Activated effector memory CD4-positive, alpha-beta T cell treated with anti-CD3 and anti-CD28 coated beads, Interleukin-2, amount 50 U/mL, for 16 hours (primary cell): ENCODE measurements around the gene HES7.
"Not testable (repeated sequence)": the region's sequence is repeated elsewhere in the genome, so short reads cannot be mapped to it uniquely, and the experiment has no call there.

Source experiments
- DNase-seq: peaks from one replicate; pipeline ENCODE4 v3.0.0-alpha.2; 2020

The HES7 gene

DNA sequence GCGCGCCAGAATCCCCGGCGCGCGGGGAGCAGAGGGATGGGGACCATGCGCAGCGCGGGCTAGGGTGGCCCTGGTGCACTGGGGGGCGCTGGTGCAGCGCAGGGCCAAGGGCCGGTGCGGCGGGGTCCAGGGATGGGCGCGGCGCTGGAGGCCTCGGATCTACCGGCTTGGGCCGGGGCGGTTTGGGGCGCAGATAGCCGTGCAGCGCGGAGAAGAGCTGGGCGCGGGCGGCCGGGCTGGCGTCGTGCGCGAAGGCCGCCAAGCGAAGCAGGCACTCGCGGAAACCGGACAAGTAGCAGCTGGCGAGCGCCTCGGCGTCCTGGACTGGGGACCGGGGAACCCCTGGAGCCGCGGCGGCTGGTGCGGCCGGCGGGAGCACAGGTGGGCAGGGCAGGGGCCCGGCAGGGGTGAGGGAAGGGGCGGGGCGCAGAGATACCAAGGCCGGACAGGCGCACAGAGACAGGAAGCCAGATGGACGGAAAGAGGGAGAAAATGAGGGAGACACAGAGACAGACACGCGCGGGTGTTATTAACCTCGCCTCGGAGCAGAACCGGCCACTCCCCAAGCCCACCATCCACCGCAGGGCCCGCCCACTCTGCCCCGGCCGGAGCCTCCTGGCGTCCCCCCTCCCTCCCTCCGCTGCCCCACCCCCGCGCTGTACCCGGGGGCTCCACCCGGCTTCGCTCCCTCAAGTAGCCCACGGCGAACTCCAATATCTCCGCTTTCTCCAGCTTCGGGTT, 2.1 kb downstream of the HES7 start:
- peak; percentile 77 for DNase-seq

DNA sequence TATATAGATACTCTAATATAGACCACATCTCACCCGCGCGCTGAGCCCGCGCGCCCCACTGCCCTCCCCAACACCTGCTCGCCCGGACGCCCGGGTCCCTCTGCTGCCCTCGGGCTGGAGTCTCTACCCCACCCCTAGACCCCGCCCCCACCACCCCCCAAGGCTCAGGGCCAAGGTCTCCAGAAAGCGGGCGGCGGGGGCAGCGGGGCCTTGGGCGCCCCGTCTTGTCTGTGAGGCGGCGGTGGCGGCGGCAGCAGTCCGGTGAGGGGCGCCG, 2.6 kb downstream of the HES7 start:
- DNase-seq, result no peak

DNA sequence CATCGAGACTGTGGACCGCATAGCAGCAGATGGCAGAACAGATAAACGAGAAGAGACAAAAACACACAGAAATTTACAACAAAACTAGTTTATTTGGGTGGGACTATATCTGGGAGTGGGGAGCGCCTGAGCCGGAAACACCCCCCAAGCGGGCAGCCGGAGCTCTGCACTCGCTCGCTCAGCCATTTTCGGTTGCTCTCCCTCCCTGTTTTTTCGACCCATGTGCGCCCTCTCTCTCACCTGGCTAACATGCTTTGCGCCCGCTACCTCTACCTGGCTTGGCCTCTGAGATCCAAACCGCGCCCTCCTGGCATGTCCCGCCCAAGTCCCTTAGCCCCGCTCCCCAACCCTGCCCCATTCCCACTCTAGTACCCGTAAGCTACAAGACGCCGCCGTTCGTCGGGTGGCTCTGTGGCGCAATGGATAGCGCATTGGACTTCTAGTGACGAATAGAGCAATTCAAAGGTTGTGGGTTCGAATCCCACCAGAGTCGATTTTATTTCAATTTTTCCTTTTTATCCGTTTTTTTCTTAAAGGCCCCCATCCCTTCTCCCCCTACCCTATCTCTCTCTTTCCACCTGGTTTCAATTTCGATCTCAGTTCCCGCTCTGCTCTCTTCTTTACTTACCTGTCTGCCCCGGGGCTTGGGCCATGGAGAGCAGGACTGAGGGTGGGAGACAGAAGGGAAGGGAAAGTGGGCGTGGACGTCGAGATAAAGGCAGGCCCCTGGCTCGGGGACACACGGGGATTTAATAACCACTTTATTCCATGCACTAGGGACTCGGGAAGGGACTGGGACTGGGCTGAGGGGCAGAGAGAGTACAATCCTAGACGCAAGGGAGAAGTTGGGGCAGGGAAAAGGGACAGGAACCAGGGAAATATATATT, 3.1 kb downstream of the HES7 start:
- DNase-seq, result peak; percentile 88

DNA sequence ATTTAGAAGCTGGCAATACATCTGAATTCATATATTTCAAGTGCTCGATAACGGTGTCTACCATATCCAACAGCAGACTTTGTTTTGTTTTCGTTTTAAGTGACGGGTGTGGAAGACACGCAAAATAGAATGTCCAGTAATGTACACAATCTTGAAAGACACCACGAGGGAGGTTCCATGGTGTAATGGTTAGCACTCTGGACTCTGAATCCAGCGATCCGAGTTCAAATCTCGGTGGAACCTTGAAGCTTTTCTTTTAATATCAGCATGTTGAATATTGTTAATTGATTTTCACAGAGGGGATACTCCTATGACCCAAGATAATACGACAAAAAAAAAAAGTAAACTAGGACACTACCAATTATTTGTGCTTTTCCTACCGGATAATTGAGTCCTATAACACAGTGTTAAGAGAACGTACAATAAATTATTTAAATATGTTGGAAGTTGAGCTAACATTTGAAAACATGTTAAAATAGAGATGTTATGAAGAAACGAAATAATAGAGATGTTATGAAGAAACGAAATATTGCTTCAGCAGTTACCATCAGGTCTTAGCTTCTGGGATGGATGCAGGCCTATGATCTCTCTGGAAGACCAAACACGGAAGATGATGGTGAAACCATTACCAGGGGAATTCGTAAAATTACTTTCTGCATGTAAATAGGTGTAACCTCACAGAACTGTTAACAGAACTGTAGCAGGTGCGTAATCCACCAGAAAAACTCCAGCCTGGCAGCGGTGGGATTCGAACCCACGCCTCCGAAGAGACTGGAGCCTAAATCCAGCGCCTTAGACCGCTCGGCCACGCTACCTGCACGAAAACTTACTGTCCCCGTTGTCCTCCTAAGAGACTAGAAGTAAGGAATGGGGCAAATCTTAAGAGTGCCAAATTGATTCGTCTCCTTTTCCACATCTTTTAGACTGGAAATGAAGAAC, 4.1 kb downstream of the HES7 start:
- peak; percentile 92 for DNase-seq

DNA sequence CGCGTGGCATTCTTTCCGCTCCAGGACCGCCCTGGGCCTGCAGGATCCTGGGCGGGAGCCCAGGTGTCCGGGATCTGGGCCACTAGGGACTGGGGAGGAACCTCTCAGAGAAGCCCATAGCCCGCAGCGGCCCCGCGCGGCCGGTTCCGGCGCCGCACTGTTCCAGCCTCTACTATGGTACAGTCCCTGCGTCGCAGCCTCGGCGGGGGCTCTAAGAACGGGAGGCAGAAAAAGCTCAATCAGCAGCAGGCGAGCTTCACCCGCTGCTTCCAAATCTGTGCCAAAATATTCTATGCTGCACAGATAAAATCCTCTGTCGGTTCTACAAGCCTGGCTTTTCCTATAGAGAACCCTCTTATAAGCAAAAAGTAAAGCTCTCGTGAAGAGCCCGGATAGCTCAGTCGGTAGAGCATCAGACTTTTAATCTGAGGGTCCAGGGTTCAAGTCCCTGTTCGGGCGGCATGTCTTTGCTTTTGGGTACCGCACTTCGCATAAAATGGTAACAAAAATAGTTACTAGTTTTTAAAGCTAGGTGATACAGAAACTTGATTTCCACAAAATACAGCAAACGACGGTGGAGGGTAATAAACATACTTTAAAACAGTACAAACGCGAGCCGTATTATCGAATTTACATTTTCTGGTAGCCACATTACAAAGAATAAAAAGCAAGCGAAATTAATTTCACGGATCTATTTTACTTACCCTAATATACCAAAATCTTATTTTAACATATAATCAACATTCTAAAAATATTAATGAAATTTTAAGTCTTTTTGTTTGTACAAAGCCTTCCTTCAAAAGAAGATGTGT, 4.9 kb downstream of the HES7 start:
- DNase-seq, result peak; percentile 94

DNA sequence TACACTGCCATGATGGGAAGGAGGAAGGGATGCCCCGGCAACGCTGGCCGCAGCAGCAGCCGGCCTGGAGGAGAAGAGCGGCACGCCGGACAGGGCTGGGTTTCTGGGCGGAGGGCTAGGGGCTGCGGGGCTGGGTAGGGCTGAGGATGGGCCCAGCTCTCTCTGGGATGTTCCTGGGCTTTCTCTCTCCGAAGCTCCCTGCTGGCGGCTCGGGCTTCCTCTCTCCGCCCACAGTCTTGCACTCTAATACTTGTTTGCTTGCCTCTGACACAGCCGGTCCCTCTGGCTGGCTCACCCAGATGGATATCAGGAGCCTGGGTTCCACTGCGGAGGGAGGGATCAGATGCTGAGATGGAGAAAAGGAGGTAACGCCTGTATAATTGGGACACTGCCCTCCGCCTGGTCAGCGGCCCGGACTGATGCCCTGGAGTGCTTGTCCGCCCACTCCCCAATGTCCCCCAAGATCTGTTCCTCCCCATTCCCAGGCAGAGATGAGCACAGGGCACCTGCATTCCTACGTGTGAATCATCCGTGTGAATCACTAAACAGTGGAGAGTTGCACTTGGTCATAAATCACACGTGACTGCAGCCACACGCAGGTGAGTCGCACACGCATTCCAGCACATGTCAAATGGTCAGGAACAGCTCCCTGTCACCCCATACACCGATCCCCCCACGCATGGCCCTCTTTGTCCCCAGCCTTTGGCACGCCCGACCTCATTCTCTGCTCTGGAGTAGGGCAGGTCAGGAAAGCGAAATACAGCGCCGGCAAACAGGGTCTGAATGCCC, 5.7 kb downstream of the HES7 start, which contains the start of gene ALOXE3:
ALOXE3 (minus strand) TSS at position 535 of the 789 bp plus-strand sequence; CDS start at position 11, 524 bp downstream.
- no peak for DNase-seq

DNA sequence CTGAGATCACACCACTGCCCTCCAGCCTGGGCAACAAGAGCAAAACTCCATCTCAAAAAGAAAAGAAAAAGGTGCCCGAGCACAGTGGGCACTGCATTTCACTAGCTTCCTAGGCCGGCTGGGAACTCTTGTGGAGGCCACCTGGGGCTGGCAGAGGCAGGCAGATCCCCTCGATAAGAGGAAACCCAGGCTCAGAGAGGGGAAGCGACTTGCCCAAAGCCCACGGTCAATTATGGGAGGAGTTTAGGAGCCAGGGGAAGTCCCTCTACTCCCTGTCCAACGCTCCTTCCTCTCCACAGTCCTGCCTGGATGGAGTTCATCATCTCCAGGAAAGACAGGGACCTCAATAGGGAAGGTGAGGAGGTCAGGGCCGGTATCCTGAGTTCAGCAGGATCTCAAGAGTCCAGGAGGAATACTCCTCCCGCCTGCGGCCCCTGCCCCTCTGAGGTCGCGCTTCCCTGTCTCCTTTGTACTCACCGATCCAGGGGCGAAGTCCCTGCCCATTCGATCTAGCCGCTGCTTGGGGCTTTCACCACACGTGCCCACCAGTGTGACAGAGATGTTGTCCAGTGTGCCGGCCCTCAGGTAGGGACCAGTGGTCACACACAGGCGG, 6.4 kb downstream of the HES7 start:
- no peak for DNase-seq

DNA sequence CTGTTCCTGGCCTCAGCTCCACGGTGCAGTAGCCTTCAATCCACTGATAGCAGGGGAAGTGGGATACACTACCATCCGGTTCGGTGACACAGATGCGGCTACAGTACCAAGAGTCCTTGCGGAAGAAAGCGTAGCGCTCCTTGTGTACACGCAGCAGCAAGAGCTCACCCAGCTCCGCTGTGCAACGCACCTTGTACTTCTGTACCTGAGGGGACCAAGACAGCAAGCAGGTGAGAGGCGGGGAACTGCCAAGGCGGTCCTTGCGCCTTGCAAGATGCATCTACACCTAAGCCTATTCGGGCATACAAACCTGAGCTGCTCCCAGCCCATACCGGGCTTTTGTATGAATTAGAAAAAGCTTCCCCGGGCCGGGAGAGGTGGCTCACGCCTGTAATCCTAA, 7.1 kb downstream of the HES7 start:
- DNase-seq, result no peak

DNA sequence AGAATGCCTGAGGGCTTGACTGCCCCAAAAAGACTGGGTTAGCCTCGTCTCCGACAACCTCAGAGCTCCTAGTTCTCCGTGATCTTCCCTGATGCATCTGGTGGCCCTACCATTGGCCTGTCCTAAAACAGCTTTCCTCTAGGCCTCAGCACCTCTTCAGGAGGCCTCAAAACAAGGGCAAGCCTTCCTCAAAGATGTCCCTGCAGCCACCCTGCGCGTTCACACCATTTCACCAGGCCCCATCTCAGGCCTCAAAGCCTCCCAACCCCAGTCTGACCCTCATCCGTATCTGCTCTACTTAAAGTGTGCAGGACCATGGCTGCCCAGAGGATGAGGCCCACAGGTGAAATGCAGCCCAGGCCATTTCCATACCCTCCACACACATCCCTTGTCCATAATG, 13.0 kb downstream of the HES7 start:
- DNase-seq, result no peak

DNA sequence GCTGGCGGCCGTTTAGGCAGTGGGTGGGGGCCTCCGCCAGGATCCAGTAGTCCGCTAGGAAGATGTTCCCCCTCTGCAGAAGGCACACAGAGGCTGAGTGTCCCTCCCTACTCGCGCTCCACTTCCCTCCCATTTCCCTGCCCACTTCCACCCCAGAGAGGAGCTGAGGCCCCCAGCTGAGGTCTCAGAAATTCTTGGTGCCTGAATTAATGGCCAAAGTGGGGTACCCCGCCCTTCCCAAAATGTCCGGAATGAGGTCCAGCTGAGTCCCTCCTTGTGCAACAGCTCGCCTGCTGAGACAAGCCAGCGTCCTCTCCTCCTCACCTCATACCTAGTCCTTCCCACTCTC, 13.5 kb downstream of the HES7 start:
- no peak for DNase-seq

DNA sequence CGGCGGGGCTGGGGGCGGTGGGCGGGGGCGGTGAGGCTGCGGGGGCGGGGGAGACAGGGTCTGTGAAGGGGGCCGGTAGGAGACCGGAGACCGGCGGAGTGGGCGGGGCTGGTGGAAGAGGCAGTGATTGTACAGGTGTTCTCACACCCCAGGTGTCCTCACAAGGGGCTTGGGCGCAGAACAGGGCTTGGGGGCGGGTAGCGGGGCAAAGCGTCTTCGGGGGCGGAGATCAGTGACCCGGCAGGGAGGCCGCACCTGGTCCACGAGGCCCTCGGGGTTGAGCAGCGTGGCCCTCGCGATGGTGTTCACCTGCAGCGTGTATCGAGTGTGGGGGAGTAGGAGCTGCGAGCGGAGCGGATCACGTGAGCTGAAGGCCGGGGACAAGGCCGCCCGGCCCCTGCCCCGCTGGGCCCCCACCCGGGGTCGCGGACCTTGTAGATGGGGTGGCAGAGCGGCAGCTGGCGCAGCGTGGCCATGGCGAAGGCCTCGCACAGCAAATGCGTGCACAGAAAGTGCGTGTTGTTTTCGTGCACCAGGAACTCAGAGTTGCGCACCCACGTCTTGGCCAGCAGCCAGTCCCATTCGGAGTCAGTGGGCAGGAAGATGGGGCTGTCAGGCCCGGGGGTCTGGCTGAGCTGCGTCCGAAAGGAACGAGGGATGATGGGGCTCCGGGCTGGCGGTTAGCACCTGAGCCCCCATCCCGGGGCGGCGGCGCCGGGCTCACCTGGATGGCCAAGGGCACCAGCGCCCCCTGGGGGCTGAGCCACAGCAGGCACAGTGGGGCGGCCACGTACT, 14.0 kb downstream of the HES7 start:
- DNase-seq, result peak; percentile 93

DNA sequence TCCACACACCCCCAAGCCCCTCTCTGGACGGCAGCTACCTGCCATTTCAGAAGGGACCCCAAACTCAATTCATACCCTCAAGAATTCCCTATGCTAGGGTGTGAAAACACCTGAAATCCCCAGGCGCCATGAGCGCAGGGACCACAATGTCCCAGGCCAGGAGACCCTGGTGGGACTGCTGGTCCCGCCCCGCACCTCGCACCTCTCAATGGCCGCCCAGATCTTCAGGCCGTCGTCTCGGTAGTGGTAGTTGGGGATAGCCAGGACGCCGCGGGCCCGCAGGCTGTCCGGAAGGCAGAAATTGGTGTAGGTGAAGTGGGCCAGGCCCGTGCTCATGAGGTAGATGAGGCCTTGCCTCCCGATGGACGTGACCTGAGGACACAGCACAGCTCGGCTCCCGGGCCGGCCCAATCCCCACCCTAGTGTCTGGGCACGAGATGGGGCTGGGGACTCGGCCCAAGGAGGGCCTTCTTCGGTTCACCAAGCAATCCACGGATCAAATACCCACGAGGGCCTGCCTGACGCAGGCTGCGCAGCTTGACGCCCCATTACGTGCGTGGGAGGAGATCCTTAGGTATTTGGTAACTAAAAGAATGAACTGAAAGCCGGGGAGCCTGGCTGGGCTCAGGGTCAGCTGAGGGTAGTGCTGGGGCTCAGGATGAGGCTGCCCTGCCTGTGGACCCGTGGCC, 14.8 kb downstream of the HES7 start:
- no peak for DNase-seq

DNA sequence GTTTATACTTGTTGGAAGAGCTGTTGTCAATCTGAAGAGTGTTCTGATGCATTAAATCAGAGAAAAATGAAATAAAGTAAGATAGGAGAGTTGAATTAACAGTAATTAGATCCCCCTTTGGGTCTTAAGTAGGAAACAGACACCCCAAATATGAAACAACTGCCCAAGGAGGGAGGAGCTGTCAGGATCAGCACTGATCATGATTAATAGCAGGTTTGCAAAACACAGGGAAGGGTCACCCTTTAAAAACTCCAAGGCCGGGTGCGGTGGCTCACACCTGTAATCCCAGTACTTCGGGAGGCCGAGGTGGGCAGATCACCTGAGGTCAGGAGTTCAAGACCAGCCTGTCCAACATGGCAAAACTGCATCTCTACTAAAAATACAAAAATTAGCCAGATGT, 16.9 kb downstream of the HES7 start:
- not testable (repeated sequence) for DNase-seq

DNA sequence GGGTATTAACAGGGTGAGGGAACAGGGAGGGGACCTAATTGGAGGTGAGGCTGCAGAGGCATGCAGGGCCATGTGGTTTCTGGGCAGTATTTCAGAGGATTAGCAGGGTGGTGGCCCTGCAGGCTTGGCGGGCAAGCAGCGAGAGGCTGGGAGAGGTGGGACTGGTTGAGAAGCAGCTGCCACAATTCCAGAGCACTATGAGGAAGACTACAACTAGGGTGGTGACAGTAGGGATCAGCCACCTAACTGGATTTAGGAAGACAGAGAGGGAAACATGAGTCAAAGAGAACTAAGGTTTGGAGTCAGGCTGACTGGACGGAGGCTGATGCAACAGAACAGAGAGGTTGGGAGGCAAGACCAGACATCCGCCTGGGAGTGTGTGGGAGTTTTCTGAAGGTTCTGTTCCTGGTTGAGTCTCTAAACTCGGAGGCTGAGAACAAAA, 17.9 kb downstream of the HES7 start:
- DNase-seq, result no peak

DNA sequence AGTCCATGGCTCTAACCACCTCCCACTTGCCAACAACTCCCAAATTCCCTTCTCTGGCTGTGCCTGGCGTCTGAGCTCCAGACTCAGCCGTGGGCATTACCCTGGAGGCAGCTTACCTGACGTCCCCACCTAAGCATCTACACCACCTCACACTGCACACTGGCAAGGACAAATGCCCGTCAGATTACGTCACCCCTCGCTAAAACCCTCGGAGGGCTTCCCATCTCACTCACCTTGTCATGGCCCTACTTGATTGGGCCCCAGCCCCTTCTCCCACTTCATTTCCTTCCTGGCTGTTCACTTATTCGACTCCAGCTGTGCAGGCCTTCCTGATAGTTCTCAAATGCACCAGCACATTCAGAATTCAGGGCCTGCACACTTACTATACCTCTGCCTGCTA, 19.0 kb downstream of the HES7 start:
- DNase-seq, result no peak

DNA sequence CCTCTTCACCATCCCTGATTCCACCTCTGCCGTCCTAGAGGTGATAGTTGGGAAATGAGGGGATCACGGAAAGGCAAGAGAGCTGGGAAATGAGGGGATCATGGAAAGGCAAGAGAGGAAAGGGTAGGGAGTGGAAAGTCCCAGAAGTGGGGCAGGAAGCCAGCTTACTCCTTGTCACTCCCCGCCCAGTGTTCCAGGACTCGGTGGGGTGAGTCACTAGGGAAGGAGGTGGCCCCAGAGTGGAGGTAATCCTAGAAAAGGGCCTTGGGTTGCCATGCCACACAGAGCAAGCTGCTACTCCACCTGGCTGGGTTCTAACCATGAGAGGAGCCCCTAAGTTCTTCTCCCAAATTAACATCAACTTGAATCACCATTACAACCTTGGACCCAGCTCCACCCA, 20.4 kb downstream of the HES7 start:
- DNase-seq, result no peak

DNA sequence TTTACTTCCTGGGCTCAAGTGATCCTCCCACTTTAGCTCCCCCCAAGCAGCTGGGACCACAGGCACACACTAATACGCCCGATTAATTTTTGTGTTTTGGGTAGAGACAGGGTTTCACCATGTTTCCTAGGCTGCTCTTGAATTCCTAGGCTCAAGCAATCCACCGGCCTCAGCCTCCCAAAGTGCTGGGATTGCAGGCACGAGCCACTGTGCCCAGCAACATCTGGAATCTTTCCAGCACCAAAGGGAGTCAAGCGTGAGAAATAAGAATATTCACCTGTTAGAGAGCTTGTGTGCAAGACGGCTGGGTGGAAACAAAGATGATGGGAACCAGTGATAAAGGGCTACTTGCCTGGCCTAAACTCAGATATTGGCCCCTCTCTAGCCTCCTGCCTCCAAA, 22.2 kb downstream of the HES7 start:
- no peak for DNase-seq

DNA sequence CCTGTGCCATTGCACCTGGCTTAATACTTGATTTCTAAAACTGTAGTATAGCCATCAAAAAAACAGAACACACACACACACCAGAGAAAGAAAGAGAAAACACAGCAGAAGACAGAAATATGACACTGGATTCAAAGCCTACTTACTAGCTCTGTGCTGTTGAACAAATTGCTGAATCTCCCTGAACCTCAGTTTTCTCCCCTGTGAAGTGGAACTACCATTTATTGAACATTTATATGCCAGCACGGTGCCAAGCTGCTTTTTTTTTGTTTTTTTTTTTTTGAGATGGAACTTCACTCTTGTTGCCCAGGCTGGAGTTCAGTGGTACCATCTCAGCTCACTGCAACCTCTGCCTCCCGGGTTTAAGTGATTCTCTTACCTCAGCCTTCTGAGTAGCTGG, 23.1 kb downstream of the HES7 start:
- DNase-seq, result no peak

DNA sequence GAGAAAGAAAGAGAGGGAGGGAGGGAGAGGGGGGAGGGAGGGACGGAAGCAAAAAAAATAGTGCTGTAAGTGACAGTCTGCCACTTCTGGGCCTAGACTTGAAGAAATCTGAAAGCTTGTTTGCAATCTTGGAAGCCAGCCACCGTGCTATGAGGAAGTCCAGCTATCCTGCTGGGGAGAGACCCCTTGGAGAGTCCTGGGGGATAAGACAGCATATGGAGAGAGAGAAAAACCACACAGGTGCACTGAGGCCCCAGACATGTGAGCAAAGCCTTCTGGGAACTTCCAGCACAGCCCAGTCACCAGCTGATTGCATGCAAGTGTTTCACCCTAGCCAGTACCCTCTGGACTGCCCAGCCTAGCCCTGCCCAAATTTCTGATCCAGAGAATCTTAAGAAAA, 23.8 kb downstream of the HES7 start:
- no peak for DNase-seq

DNA sequence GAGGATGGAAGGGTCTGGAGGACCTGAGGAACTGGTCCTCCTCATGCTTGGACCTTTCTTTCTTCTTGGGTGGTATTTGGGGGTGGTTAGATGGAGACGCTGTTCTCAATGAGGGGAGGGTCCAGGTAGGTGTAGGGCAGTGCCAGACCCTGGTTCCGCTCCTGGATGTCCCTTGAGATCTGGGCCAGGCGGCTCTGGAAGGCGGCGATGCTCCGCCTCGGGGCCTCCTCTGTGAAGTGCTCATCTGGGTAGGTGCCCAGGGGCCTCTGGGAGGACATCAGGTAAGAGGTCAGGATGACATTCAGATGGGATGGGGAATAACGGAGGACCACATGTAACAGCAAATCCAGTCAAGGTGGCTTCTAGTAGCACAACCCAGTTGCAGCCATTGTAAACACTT, 27.4 kb downstream of the HES7 start:
- no peak for DNase-seq
